NAMALWA (cell line): Measurements from ENCODE around the gene HES4.
"Not testable (repeated sequence)": the region's sequence is repeated elsewhere in the genome, so short reads cannot be mapped to it uniquely, and the experiment has no call there.

ENCODE experiments used
- DNase-seq: peaks from one replicate; pipeline ENCODE4 v3.0.0-alpha.2; 2015; ENCODE audit warnings: low spot score

HES4 gene

GRCh38 chr1:1033009-1033587, 33.2 kb upstream of the HES4 start:
- peak; percentile 99 for DNase-seq

GRCh38 chr1:1032424-1032823, 32.5 kb upstream of the HES4 start:
- DNase-seq = no peak

GRCh38 chr1:1031659-1032235, 31.9 kb upstream of the HES4 start:
- no peak for DNase-seq

- not testable (repeated sequence) for DNase-seq
Observed at GRCh38 chr1:1030867-1031658, 31.2 kb upstream of the HES4 start.

GRCh38 chr1:1027791-1028190, 27.9 kb upstream of the HES4 start:
- no peak for DNase-seq

- DNase-seq = no peak
Observed at GRCh38 chr1:1026599-1027413, 26.9 kb upstream of the HES4 start.

GRCh38 chr1:1025730-1026129, 25.8 kb upstream of the HES4 start:
- no peak for DNase-seq

- no peak for DNase-seq
Observed at GRCh38 chr1:1024771-1025699, 25.1 kb upstream of the HES4 start.

- DNase-seq = no peak
Observed at GRCh38 chr1:1024149-1024770, 24.4 kb upstream of the HES4 start.

GRCh38 chr1:1023700-1024099, 23.8 kb upstream of the HES4 start:
- no peak for DNase-seq

GRCh38 chr1:1022302-1023009, 22.6 kb upstream of the HES4 start:
- no peak for DNase-seq

- no peak for DNase-seq
Observed at GRCh38 chr1:1021920-1022259, 22.0 kb upstream of the HES4 start.

- DNase-seq = no peak
Observed at GRCh38 chr1:1021010-1021919, 21.4 kb upstream of the HES4 start.

GRCh38 chr1:1020415-1021009, 20.6 kb upstream of the HES4 start:
- no peak for DNase-seq

GRCh38 chr1:1020000-1020404, 20.1 kb upstream of the HES4 start, which contains the start of gene AGRN:
Gene AGRN (plus strand): TSS chr1:1020120. CDS start chr1:1020173, 53 bp downstream.
- no peak for DNase-seq

GRCh38 chr1:1019122-1019999, 19.5 kb upstream of the HES4 start:
- DNase-seq = peak; percentile 86

GRCh38 chr1:1018321-1018685, 18.4 kb upstream of the HES4 start:
- not testable (repeated sequence) for DNase-seq
